Measurements from ENCODE around the gene ABCC4.

DNA sequence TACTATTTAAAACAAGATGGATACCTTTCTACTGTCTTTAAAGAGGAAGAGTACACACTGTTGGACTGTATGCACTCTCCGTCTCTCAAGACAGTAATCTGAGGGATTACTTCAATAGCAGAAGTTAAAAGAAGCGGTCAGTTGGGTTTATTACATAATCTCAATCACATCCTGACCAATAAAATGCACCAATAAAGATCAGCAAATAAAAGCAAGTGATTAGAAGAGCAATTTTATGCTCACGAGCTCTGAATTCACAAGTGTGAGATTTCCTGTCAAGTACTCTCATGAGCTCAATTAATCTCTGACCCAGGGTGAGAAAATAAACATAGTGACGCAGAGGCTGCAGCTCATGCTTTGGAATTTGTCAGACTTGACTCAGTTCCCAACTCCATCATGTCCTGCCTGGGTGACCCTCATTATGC is 12.2 kb downstream of the ABCC4 start:
- TF ChIP-seq, protein P1, sequence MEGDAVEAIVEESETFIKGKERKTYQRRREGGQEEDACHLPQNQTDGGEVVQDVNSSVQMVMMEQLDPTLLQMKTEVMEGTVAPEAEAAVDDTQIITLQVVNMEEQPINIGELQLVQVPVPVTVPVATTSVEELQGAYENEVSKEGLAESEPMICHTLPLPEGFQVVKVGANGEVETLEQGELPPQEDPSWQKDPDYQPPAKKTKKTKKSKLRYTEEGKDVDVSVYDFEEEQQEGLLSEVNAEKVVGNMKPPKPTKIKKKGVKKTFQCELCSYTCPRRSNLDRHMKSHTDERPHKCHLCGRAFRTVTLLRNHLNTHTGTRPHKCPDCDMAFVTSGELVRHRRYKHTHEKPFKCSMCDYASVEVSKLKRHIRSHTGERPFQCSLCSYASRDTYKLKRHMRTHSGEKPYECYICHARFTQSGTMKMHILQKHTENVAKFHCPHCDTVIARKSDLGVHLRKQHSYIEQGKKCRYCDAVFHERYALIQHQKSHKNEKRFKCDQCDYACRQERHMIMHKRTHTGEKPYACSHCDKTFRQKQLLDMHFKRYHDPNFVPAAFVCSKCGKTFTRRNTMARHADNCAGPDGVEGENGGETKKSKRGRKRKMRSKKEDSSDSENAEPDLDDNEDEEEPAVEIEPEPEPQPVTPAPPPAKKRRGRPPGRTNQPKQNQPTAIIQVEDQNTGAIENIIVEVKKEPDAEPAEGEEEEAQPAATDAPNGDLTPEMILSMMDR (IDR thresholded peaks at IDR 0.05), result no peak
- no peak for TF ChIP-seq POLR2A (IDR thresholded peaks at IDR 0.05)

Data from vagina (tissue), 2 donors.